Measurements from ENCODE around the gene ETS1. TPM values are rescaled to one million over a fixed set of nuclear protein-coding genes. Genes with fewer than 3 reads are reported as not detected.

Gene ETS1
- total RNA-seq, 6 experiments from 2014 or later: 14.2 to 37.2 (median 23.3) TPM

DNA sequence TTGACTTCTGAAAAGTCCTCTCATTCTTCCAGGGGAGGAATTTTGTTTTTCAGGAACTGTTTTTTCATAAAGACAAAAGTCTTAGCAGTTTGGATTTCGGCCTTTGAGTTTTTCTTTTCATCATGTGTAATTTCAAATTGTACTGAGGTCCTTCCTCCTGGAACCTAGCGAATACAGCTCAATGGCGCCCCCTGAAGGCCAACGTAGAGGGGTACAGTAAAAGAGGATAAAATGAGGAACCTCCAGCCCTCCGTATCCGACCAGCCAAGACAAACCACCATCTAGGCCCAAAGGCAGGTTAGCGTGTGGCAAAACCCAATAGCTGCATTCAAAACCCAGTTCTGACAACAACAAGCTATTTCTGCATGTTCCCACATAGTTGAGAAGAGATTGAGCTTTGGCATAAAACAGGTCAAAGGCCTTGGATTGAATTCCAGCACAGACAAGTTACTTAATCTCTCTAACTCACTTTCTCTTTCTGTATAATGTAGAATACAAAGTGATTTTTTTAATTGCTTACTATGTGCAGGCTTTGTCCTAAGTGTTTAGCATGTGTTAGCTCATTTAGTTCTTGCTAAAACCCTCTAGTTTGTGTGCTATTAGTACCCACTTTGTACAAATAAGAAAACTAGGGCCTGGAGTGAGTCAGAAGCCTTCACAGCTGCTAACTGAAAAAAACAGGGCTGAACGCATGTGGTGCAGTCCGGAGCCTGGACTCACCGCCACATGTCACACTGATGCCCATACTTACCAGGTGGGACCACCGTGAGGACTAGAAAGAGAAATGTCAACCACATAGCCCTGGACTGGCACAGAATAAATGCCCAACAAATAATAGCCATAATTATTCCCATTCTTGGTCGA is 43.2 kb upstream of the ETS1 start:
- peak; percentile 89 to 91 (median 89) for DNase-seq
- Histone ChIP-seq H3K4me3 (no peak overlapping the region), H3K4me1 (peaks cover 0 to 30% (median 12%) of the 10 kb centered on the region in 4 donors), H3K9me3 (no peaks in the 10 kb centered on the region), H3K27me3 (no peaks in the 10 kb centered on the region), H3K27ac (peak overlapping the region; percentile 28 to 58 (median 42)), H3K36me3 (no peaks in the 10 kb centered on the region)
- intact Hi-C loops (cut with DNase I): loop anchor here (10.0 kb wide), 3 partner anchors 146 to 346 kb away; no protein-coding TSS in a partner anchor
- ATAC-seq: peak; percentile 89 to 91 (median 91)
- TF ChIP-seq POLR2A (IDR thresholded peaks at IDR 0.05): no peak
- TF ChIP-seq, protein P1, sequence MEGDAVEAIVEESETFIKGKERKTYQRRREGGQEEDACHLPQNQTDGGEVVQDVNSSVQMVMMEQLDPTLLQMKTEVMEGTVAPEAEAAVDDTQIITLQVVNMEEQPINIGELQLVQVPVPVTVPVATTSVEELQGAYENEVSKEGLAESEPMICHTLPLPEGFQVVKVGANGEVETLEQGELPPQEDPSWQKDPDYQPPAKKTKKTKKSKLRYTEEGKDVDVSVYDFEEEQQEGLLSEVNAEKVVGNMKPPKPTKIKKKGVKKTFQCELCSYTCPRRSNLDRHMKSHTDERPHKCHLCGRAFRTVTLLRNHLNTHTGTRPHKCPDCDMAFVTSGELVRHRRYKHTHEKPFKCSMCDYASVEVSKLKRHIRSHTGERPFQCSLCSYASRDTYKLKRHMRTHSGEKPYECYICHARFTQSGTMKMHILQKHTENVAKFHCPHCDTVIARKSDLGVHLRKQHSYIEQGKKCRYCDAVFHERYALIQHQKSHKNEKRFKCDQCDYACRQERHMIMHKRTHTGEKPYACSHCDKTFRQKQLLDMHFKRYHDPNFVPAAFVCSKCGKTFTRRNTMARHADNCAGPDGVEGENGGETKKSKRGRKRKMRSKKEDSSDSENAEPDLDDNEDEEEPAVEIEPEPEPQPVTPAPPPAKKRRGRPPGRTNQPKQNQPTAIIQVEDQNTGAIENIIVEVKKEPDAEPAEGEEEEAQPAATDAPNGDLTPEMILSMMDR (IDR thresholded peaks at IDR 0.05): peak; percentile 90 to 97 (median 92)
- WGBS (ENCODE audit: insufficient coverage, low coverage, low lambda C conversion rate, missing lambda C conversion rate): 20% methylated on average over 12 of the region's 12 CpGs

DNA sequence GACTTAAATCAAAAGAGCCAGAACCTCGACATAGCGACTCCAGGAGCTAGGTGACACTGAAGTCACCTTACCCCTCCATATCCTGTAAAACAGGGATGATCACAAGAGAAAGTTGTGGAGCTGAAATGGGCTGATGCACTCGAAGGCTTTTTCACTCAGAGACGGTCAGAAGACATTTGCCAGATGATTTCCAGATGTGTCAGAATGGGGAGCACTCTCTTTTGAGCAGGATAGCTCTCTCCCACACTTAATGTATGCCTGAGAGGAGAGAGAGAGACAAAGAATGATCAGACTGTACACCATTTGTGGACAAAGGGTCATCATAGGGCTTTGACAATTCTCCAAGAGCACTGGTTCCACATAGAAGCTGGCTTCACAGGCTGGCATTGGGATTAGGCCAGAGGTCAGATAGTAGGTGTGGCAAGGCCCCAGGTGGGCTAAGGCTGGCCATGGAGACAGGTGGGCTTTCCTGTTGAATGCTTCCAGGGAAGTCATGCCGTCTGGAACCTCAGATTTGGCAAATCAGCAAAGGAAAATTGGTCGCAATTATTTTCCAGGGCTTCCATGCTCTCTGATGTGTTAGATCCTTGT is 42.3 kb upstream of the ETS1 start:
- DNase-seq (peak in 1 of 3 donors; percentile 66), ATAC-seq (peak; percentile 39 to 63 (median 55))
- Histone ChIP-seq H3K4me1 (peaks cover 0 to 40% (median 17%) of the 10 kb centered on the region in 4 donors), H3K27ac (peak overlapping the region; percentile 28 to 60 (median 42)), H3K4me3 (no peak overlapping the region), H3K36me3 (no peaks in the 10 kb centered on the region), H3K27me3 (no peaks in the 10 kb centered on the region), H3K9me3 (no peaks in the 10 kb centered on the region)
- 33% methylated on average over 6 of the region's 6 CpGs for WGBS (ENCODE audit: insufficient coverage, low coverage, low lambda C conversion rate, missing lambda C conversion rate)
- no peak for TF ChIP-seq POLR2A (IDR thresholded peaks at IDR 0.05)
- TF ChIP-seq, protein P1 (IDR thresholded peaks at IDR 0.05): no peak
- intact Hi-C loops (cut with DNase I): loop anchor here (10.0 kb wide), 3 partner anchors 145 to 345 kb away; no protein-coding TSS in a partner anchor

DNA sequence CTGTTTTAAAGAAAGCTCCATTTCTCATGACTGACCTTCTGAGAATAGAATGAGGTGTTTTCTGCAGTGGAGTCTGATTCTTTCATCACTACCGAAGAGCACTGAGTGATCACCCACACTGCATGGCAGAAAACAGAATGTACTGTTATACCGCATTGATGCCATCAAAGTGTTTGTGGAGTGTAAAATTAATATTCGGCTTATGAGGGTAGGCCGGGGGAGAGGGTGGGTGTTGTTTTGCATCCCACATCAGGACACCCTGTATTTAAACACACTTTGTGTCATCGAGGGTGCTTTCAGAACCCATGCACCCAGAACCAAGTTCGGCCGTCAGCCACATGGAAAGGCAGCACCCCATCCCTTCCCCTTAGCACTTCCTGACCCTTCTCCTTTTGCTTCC is 41.3 kb upstream of the ETS1 start:
- Histone ChIP-seq H3K27ac (no peak overlapping the region), H3K27me3 (no peaks in the 10 kb centered on the region), H3K4me3 (no peak overlapping the region), H3K36me3 (no peaks in the 10 kb centered on the region), H3K9me3 (no peaks in the 10 kb centered on the region), H3K4me1 (peaks cover 0 to 47% (median 20%) of the 10 kb centered on the region in 4 donors)
- no peak for DNase-seq
- intact Hi-C loops (cut with DNase I): no loop called here
- no peak for ATAC-seq
- TF ChIP-seq POLR2A (IDR thresholded peaks at IDR 0.05): peak; percentile 16
- TF ChIP-seq, protein P1 (IDR thresholded peaks at IDR 0.05): no peak
- 81% methylated on average over 2 of the region's 7 CpGs for WGBS (ENCODE audit: insufficient coverage, low coverage, low lambda C conversion rate, missing lambda C conversion rate)

DNA sequence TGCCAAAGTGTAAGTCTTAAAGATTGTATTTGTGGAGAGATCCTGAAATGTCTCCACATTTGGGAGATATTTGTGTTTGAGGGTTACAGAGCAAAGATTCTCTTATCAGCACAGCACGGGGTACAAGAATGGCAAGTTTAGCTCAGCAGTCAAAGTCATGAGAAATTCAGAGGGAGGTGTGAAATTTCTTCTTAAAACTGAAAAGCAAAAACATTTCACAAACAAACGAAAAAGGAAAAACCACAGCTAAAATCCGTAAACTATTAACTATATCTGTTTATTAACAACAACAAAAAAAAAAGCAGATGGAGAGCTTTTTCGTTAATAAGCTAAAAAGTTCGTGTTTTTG is 40.9 kb upstream of the ETS1 start:
- ATAC-seq: no peak
- intact Hi-C loops (cut with DNase I): no loop called here
- WGBS (ENCODE audit: insufficient coverage, low coverage, low lambda C conversion rate, missing lambda C conversion rate): 62% methylated on average over 5 of the region's 5 CpGs

More for the DNA sequence above, 40.9 kb upstream of the ETS1 start:
- Histone ChIP-seq H3K36me3 (no peaks in the 10 kb centered on the region), H3K27me3 (no peaks in the 10 kb centered on the region), H3K9me3 (no peaks in the 10 kb centered on the region), H3K27ac (no peak overlapping the region), H3K4me1 (peaks cover 0 to 48% (median 20%) of the 10 kb centered on the region in 4 donors), H3K4me3 (no peak overlapping the region)
- no peak for TF ChIP-seq POLR2A (IDR thresholded peaks at IDR 0.05)
- TF ChIP-seq, protein P1 (IDR thresholded peaks at IDR 0.05): no peak
- no peak for DNase-seq
